ENCODE data around the gene NPAS3. TPM values are rescaled to one million over a fixed set of nuclear protein-coding genes. Genes with fewer than 3 reads are reported as not detected.

The NPAS3 gene
- total RNA-seq, 6 donors from 2014 or later: 0.30 to 0.77 (median 0.59) TPM; not detected in 2

GRCh38 chr14:33349871-33350270, 411.2 kb downstream of the NPAS3 start:
- H3K9me3 ChIP-seq: no peaks in the 10 kb centered on the region
- TF ChIP-seq CTCF (IDR thresholded peaks at IDR 0.05) (no peak), POLR2A (IDR thresholded peaks at IDR 0.05) (no peak), EP300 (IDR thresholded peaks at IDR 0.05) (no peak), POLR2AphosphoS5 (IDR thresholded peaks at IDR 0.05) (no peak)
- H3K4me1 ChIP-seq: no peaks in the 10 kb centered on the region
- DNase-seq: no peak
- no peak for ATAC-seq (ENCODE audit: low FRiP score in 2 of 2)
- no peaks in the 10 kb centered on the region for H3K27me3 ChIP-seq
- H3K36me3 ChIP-seq: no peaks in the 10 kb centered on the region
- WGBS, 2 donors: 57 to 59% methylated on average over 10 of the region's 10 CpGs
- no peak overlapping the region for H3K27ac ChIP-seq
- H3K4me3 ChIP-seq: no peak overlapping the region

- Histone ChIP-seq H3K36me3 (no peaks in the 10 kb centered on the region), H3K4me3 (no peak overlapping the region), H3K4me1 (no peaks in the 10 kb centered on the region), H3K27me3 (no peaks in the 10 kb centered on the region), H3K27ac (no peak overlapping the region), H3K9me3 (no peaks in the 10 kb centered on the region)
- DNase-seq (no peak), ATAC-seq (ENCODE audit: low FRiP score in 2 of 2) (no peak)
- WGBS, 2 donors: 87 to 91% methylated on average over 10 of the region's 10 CpGs
- no peak for TF ChIP-seq CTCF (IDR thresholded peaks at IDR 0.05)
- TF ChIP-seq POLR2AphosphoS5 (IDR thresholded peaks at IDR 0.05): no peak
- no peak for TF ChIP-seq POLR2A (IDR thresholded peaks at IDR 0.05)
- TF ChIP-seq EP300 (IDR thresholded peaks at IDR 0.05): no peak
Observed at GRCh38 chr14:33350366-33350990, 411.8 kb downstream of the NPAS3 start.

GRCh38 chr14:33352821-33353220, 414.1 kb downstream of the NPAS3 start:
- Histone ChIP-seq H3K27me3 (no peaks in the 10 kb centered on the region), H3K27ac (no peak overlapping the region), H3K9me3 (no peaks in the 10 kb centered on the region), H3K4me3 (no peak overlapping the region), H3K36me3 (no peaks in the 10 kb centered on the region), H3K4me1 (no peaks in the 10 kb centered on the region)
- no peak for ATAC-seq (ENCODE audit: low FRiP score in 2 of 2)
- TF ChIP-seq EP300 (IDR thresholded peaks at IDR 0.05) (no peak), POLR2AphosphoS5 (IDR thresholded peaks at IDR 0.05) (no peak), CTCF (IDR thresholded peaks at IDR 0.05) (no peak), POLR2A (IDR thresholded peaks at IDR 0.05) (no peak)
- DNase-seq: no peak

- H3K27ac ChIP-seq: no peak overlapping the region
- H3K9me3 ChIP-seq: no peaks in the 10 kb centered on the region
- DNase-seq (no peak), ATAC-seq (ENCODE audit: low FRiP score in 2 of 2) (no peak)
- no peak overlapping the region for H3K4me3 ChIP-seq
- no peaks in the 10 kb centered on the region for H3K36me3 ChIP-seq
- no peaks in the 10 kb centered on the region for H3K27me3 ChIP-seq
- 62 to 77% methylated on average over 2 of the region's 2 CpGs for WGBS, 2 donors
- H3K4me1 ChIP-seq: no peaks in the 10 kb centered on the region
- TF ChIP-seq EP300 (IDR thresholded peaks at IDR 0.05) (no peak), CTCF (IDR thresholded peaks at IDR 0.05) (no peak), POLR2AphosphoS5 (IDR thresholded peaks at IDR 0.05) (no peak), POLR2A (IDR thresholded peaks at IDR 0.05) (no peak)
Observed at GRCh38 chr14:33356181-33356580, 417.5 kb downstream of the NPAS3 start.
